ENCODE results near the gene LTBP2.

LTBP2 gene

GRCh38 chr14:74637178-74637550 is 25.1 kb upstream of the LTBP2 start:
- no peak for DNase-seq

DNA sequence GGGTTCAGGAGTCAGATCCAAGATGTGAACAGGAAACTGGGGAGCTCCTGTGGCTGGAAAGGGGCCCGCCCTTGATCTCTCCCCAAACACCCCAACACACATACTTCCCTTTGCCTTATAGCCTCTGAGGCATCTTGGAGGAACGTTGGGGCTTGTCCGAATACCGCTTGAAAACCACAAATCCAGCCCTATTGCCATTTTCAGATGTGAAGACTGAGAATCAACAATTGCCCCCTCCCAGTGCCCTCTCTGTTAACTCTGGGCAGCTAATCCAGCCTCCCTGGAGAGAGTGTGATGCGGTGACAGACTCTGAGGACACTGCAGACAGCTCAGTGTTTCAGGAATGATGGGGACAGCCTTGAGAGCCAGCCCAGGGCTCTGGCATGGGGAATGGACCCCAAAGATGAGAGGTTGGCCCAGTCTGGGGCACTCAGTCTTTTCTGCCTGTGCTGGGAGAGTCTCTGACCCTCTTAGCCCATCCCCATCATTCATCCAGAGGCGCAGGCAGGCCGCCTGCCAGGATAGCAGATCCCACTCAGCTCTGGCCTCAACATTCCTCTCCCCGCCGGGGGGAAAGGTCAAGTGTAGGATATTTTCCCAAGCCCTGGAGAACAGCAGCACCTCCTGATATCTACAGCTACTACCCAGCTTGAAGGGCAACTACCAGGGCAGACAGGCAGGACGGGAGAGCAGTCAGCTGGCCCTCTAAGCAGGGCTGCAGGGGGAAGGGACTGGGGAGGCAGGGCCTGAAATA is 24.6 kb upstream of the LTBP2 start:
- no peak for DNase-seq

- DNase-seq = no peak
Observed at GRCh38 chr14:74635847-74636246, 23.8 kb upstream of the LTBP2 start.

GRCh38 chr14:74634964-74635363 is 22.9 kb upstream of the LTBP2 start:
- DNase-seq = no peak

DNA sequence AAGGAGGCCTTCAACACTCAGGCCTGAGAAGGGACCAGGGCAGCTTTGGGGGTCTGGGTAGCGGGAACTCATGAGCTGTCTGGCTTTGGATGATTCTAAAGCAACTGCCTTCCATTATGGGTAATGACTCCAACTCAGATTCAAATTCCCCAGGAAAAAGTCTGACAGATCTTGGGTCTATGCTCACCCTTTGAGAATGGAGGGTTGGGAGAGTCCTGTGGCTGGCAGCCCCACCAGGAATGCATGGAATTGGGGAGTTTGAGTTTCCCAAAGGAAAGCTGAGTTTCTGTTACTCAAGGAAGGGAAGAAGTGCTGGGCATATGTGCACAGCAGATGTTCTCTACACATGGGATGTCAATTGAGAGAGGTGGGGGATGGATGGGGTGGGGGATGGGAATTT is 22.4 kb upstream of the LTBP2 start:
- no peak for DNase-seq

GRCh38 chr14:74630881-74631690 is 19.0 kb upstream of the LTBP2 start:
- no peak for DNase-seq

DNA sequence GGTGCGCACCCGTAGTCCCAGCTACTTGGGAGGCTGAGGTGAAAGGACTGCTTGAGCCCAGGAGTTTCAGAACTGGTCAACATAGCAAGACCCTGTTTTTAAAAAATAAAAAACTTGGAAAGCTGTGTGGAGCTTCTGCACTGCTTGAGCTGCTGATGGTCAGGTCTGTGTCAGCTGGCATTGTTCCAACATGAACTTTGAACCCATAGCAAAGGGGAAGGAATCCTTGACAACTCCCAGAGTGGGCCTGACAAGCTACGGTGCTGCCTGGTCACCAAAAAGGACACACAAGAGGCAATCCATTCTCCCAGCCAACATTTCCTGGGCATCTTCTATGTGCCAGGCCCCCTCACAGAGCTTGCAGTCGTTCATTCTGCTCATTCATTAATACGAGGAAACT is 16.4 kb upstream of the LTBP2 start:
- DNase-seq = no peak

DNA sequence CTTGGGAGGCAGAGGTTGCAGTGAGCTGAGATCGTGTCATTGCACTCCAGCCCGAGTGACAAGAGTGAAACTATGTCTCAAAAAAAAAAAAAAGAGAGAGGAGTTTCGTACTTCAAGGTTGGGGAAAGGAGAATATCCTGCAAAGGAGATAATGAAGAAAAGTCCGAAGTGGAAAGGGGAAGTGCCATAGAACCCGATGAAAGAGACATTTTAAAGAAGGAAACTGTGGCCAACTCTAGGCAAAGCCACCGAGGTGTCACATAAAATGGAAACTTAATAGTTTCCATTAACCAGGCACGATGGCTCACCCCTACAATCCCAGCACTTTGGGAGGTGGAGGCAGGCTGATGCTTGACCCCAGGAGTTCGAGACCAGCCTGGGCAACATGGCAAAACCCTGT is 15.0 kb upstream of the LTBP2 start:
- no peak for DNase-seq

DNA sequence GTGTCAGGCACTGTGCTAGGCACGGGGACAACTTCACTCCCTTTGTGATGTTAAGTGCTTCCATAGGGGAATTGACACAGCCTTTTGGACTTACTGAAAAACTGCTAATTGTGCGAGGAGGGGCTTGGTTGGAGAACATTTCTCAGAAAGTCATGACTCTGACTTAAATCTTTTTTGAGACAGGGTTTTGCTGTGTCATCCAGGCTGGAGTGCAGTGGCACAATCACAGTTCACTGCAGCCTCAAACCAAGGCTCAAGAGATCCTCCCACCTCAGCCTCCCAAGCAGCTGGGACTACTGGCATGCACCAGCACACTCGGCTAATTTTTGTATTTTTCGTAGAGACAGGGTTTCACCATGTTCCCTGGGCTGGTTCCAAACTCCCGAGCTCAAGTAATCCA is 10.2 kb upstream of the LTBP2 start:
- DNase-seq = no peak

- DNase-seq = no peak
Observed at GRCh38 chr14:74621556-74621955, 9.5 kb upstream of the LTBP2 start.

DNA sequence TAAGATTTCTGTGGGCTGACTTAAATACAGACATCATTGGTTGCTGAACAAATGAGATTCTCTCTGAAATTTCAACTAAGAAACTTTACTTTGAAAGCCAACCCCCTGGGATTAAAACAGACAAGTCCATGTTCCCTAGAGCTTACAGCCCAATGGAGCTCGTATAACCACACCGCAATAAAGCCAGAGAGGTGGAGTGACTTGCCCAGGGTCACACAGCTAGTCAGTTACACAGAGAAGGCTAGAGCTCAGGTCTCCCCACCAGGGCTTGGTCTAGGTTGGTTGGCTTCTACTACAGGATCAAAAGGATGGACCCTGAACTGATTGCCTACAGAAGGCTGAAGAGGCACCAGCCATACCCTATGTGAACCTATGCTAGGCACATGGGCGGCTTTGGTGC is 8.9 kb upstream of the LTBP2 start:
- DNase-seq = no peak

DNA sequence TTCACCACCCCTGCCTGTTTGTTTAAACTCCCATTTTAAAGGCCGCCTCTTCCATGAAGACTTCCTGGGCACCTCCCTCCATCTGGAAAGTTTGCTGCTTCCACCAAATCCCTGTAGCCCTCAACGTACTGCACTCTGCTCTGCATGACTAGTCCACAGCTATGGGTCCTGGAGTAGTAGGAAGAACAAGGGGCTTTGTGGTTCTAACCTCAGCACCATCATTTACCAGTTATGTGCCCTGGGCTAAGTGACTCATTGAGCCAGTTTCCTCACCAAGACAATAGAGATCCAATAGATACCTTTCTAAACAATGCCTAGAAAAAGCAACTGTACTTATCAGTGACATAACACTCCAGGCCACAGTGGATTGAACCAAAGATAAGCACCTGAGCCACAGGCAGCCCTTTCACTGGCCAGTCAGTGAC is 8.5 kb upstream of the LTBP2 start:
- DNase-seq = peak; percentile 40

DNA sequence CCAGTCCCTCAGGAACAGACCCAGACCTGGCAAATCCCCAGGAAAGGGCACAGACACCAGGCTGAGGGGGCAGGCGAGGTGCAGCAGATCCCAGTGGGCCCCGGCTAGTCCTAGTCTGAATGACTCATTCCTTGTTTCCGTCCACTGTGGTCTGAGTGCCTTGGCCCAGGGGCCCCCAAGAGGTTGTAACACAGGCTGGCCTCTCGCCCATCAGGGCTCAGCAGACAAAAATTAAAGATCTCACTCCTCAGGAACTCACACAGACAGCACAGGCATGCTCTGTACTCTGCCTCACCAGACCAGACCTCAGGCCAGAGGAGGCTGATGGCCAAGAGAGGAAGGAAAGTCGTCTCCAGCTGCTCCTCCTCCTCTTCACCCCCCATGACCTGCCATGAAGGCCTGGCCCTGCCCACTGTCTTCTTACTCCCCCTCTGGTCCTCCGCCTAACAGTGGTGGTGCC is 7.7 kb upstream of the LTBP2 start:
- no peak for DNase-seq

DNA sequence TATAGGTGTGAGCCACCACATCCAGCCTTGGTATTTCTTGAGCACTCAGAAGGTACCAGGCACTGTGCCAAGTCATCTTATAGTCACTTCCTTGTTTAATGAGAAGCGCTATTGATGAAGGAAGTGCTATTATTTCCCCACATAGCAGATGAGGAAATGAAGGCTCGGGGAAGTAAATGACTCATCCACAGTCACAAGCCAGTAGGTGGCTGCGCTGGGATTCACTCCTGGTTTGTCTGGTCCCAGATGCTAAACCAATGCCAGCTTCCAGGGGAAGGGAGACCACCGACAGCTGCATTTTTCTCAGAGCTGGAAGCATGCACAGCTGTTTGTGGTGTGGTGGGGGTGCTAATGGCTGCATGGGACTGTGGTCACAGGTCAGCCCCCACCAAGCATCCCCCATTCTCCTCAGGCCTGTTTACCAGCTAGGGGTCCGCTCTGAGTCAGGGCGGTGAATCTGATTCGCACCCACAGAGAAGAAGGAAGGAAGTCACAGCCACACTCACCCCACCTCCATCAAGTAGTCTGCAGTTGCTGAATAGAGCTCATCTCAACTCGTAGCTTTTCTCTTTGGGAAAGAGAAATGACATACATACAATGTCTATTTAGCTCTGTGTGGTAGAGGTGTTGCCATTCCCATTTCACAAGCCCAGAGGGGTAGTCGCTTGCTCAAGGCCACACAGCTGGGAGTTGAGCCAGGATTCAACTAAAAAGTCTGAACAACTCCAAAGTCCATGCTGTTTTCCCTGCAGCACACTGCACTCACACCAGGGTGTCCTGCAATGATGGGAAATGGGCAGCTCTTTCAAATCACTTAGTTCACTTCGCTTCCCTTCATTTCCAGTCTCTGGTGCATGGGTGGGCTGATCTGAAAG is 6.3 kb upstream of the LTBP2 start:
- peak; percentile 76 for DNase-seq

DNA sequence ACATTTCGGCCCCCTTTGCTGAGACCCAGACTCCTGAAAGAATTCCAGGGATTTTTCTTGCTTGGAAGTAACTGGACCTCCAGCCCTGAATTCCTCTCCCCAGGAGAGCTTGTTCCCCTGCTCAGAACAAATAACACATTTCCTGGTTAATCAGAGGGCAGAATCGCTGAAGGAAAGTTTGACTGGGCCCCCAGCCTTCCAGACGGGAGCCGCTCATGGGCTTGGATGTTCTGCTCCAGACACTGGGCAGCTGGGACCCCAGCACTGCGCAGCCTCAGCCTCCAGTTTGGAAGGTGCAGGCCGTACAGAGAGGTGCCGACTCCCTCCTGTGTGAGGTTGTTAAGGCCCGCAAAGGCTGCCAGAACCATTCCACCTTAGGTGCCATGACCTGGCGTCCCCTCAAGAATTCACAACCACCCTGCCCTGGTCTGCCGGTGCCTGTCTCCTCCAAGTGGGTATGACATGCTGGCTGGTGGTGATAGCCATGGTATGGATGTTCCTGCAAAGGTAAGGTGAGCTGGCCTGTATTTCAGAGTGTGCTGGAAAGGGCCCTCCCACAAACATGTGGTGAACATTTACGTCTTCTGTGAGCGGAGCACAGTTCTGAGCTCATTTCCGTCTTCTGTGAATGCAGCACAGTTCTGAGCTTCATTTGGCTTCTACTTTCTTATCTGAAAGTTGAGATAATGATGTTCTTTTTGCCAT is 5.1 kb upstream of the LTBP2 start:
- no peak for DNase-seq

DNA sequence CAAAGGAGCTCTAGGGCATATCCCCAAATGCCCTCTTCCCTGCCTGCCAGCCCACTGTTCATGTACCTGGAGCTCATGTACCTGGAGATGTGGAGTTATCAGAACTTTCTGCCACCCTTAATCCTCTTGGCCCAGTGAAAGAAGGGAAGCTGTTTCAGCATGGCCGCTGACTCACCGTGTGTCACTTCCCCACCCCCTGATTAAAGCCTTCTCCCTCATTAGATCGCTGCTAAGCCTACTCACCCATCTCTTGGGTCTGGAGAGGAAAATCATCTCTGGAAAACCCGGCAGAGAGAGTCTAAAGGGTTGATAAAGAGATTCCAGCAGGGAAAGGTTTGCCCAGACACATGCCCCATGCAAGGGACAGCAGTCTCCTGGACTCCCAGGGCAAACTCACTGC is 4.5 kb upstream of the LTBP2 start:
- no peak for DNase-seq

DNA sequence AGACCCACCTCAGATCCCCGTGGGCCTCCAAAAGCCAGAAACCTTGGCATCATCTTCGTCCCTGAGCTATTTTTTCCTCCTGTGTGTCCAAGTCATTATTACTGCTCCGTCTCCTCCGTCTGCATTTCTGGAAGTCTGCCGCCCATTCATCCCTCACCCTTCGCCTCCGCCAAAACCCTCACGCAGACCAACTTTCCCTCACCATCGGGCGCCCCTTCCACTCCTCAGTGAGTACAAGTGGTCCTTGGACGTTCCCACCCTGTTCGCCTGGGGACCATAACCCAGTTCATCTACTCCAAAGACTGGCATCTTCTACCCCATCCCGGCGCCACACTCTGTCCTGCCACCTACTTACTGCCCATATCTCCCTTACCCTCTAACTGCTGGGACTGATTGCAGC is 3.7 kb upstream of the LTBP2 start:
- DNase-seq = no peak

GRCh38 chr14:74614508-74615495 is 2.8 kb upstream of the LTBP2 start:
- no peak for DNase-seq

GRCh38 chr14:74613211-74613914 is 1.3 kb upstream of the LTBP2 start:
- no peak for DNase-seq

GRCh38 chr14:74612350-74613021 is 449 bp upstream of the LTBP2 start:
- peak; percentile 84 for DNase-seq

All from CD4-positive, alpha-beta T cell treated with Interleukin-21 for 1 hour (primary cell).